Measurements from ENCODE around the gene S100P.

GRCh38 chr4:6740347-6740746, 46.7 kb downstream of the S100P start:
- TF ChIP-seq CTCF (conservative IDR thresholded peaks at IDR 0.05; ENCODE audit: low read depth, low read length) (no peak), EZH2 (IDR thresholded peaks at IDR 0.05; ENCODE audit: borderline replicate concordance, low read depth, low read length, poor library complexity, severe bottlenecking) (no peak)

Measured in A673 (cell line).